HG03558 (cell line): Measurements from ENCODE around the gene ANKRD10.

Experiments
- ATAC-seq: cut with Tn5 transposase; IDR thresholded peaks from one replicate; pipeline ENCODE4 v1.9.1; 2021; ENCODE audit warnings: moderate number of reproducible peaks; ENCODE audit not compliant: unreplicated experiment; ENCODE audit errors: extremely low read depth

Gene ANKRD10

GRCh38 chr13:110945928-110946570 lies 31.2 kb upstream of the ANKRD10 start:
- no peak for ATAC-seq

GRCh38 chr13:110944968-110945927 lies 30.4 kb upstream of the ANKRD10 start:
- no peak for ATAC-seq

GRCh38 chr13:110944121-110944967 lies 29.5 kb upstream of the ANKRD10 start:
- ATAC-seq: no peak

GRCh38 chr13:110942248-110942981 lies 27.5 kb upstream of the ANKRD10 start:
- peak; percentile 86 for ATAC-seq

- no peak for ATAC-seq
Measured at GRCh38 chr13:110938662-110939421, 24.0 kb upstream of the ANKRD10 start.

- ATAC-seq: no peak
Measured at GRCh38 chr13:110937511-110938285, 22.8 kb upstream of the ANKRD10 start.

- no peak for ATAC-seq
Measured at GRCh38 chr13:110936519-110936918, 21.6 kb upstream of the ANKRD10 start.

GRCh38 chr13:110932588-110932987 lies 17.7 kb upstream of the ANKRD10 start:
- ATAC-seq: no peak

- ATAC-seq: no peak
Measured at GRCh38 chr13:110929104-110929777, 14.4 kb upstream of the ANKRD10 start.

GRCh38 chr13:110925023-110925612 lies 10.2 kb upstream of the ANKRD10 start:
- no peak for ATAC-seq

GRCh38 chr13:110924639-110924934 lies 9.7 kb upstream of the ANKRD10 start:
- ATAC-seq: no peak

- ATAC-seq: no peak
Measured at GRCh38 chr13:110923777-110924638, 9.1 kb upstream of the ANKRD10 start.

GRCh38 chr13:110923086-110923485 lies 8.2 kb upstream of the ANKRD10 start:
- ATAC-seq: no peak

GRCh38 chr13:110922506-110922905 lies 7.6 kb upstream of the ANKRD10 start:
- ATAC-seq: no peak

GRCh38 chr13:110921695-110922094 lies 6.8 kb upstream of the ANKRD10 start:
- ATAC-seq: no peak

- ATAC-seq: no peak
Measured at GRCh38 chr13:110921209-110921608, 6.3 kb upstream of the ANKRD10 start.

- ATAC-seq: no peak
Measured at GRCh38 chr13:110920038-110920437, 5.2 kb upstream of the ANKRD10 start.
